ENCODE data around the gene GALNT10.

The GALNT10 gene

DNA sequence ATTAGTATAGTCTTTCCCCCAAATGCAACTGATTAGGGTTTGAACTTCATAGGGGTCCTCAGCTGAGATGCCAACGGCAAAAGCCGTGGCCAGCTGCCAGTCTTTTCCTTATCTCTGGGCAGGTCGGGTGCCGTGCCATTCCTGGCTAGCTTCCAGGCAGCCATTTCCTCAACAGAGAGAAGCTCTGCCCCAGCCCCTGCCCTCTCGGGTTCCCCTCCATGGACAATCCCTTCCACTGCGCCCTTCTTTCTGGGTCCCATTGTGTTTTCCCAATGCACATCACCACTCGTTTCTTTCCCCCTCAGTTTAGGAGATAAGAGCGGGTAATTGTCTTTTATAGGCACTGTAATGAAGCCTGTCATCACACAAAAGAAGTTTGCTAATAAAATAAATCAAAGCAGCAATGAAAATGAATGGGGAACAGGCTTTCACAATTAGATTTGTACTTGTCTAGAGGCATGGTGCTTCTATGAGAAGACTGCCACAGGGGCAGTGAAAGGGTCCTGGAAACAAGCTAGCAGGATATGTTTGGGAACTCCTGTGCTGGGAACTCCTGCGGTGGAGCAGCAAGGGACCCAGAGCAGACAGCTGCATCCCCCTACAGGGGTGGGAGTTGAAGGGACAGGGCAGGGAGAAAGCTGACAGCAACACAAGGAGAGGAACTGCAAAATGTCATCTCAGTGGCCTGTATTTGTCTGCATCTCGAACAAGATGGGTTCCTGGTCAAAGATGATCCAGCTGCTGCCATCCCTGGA, 207.3 kb downstream of the GALNT10 start:
- Histone ChIP-seq H3K4me3 (no peak overlapping the region), H3K27ac (no peak overlapping the region)
- no peak for DNase-seq (ENCODE audit: low spot score)
- no peak for TF ChIP-seq CTCF (IDR thresholded peaks at IDR 0.05)

DNA sequence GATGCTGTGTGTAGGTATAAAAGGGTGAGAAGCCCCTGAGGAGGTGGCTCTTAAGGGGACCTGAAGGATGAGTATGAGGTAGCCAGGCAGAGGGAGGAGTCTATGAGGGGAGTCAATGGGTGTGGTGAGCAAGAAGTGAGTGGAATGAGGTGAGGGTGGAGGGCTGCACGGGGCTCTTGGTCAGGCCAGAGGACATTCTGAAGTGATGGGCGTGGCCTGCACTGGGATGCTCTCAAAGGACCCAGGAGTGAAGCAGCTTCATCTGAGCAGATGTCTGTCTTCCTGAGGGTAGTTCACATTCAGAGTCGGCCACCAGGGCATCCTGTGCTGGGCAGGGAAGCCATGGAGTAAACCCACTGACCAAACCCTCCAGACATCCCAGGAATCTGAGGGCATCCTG, 210.1 kb downstream of the GALNT10 start:
- no peak overlapping the region for H3K27ac ChIP-seq
- no peak overlapping the region for H3K4me3 ChIP-seq
- DNase-seq (ENCODE audit: low spot score) = peak; percentile 63
- no peak for TF ChIP-seq CTCF (IDR thresholded peaks at IDR 0.05)

DNA sequence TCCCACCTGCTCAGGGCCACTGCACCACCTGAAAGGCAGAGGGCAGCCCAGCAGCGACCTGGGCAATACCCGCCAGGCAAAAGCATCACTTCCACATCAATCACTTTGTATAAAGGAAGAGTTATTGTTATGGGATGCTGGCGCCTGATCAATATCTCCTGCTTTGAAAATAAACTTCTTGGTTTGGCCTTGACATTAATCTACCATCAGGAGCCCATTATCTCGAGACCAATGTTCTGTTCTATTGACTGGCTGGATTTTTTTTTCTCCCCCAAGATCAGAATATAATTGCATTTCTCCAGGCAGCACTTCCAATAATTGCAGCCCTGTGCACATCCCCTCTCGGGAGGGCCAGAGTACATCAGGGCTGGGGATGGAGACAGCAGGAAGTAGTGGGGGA, 210.8 kb downstream of the GALNT10 start:
- Histone ChIP-seq H3K4me3 (no peak overlapping the region), H3K27ac (no peak overlapping the region)
- TF ChIP-seq CTCF (IDR thresholded peaks at IDR 0.05) = no peak
- no peak for DNase-seq (ENCODE audit: low spot score)

- no peak overlapping the region for H3K4me3 ChIP-seq
- H3K27ac ChIP-seq = no peak overlapping the region
- peak; percentile 43 for DNase-seq (ENCODE audit: low spot score)
- no peak for TF ChIP-seq CTCF (IDR thresholded peaks at IDR 0.05)
Measured at GRCh38 chr5:154401931-154402330, 211.4 kb downstream of the GALNT10 start.

- TF ChIP-seq CTCF (IDR thresholded peaks at IDR 0.05) = no peak
- H3K4me3 ChIP-seq = no peak overlapping the region
- DNase-seq (ENCODE audit: low spot score) = peak; percentile 72
- no peak overlapping the region for H3K27ac ChIP-seq
Measured at GRCh38 chr5:154402611-154403010, 212.1 kb downstream of the GALNT10 start.

DNA sequence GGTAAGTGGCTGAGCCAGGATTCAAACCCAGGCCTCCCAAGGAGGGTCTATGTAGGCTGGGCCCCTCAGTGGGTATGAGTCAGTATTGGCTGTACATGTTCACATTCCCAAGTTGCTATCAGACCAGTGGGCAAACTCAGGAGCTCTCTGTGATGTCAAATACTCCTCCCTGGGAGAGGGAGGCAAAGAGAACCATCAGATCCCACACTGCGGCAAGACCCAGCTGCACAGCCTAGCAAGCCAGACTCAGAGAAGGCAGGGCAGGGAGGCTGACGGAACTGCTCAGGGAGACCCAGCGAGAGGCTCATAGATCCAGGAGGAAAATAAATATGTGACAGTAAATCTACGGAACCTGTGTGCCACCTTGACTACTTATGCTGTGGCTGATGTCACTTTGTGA, 212.7 kb downstream of the GALNT10 start:
- TF ChIP-seq CTCF (IDR thresholded peaks at IDR 0.05) = no peak
- Histone ChIP-seq H3K27ac (peak overlapping the region in 1 of 2 donors; percentile 17), H3K4me3 (no peak overlapping the region)
- DNase-seq (ENCODE audit: low spot score) = peak; percentile 67

DNA sequence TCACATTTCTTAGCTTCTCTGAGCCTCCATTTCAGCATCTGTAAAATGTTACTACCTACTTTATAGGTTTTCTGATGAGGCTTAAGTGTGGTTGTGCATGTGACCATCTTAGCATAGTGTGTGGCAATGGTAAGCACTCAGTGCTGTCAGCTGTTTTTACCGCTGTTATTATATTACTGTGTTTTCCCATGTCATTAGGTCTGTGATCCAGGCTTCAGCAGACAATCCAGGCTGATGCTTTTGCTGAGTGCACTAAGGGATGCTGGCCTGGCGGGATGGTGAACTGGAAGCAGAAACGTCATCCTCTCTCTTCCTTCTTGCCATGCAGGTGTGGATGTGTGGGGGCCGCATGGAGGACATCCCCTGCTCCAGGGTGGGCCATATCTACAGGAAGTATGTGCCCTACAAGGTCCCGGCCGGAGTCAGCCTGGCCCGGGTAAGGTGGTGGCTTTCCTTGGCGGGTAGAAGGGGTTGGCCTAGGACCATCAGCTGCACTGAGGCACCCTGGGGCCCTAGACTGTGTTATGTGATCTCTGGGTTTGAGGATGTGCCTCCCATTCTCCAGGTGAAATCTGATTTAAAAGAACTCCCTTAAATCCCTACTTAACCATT, 213.3 kb downstream of the GALNT10 start:
- no peak for TF ChIP-seq CTCF (IDR thresholded peaks at IDR 0.05)
- DNase-seq (ENCODE audit: low spot score) = no peak
- H3K27ac ChIP-seq = no peak overlapping the region
- no peak overlapping the region for H3K4me3 ChIP-seq
